H1 (cell line): ENCODE data around the gene SH3RF2. TPM values are rescaled to one million over a fixed set of nuclear protein-coding genes. Genes with fewer than 3 reads are reported as not detected.

ENCODE experiments used
- CTCF ChIA-PET: fragments of 300-600 bp; sonication (Branson Sonifier 250); formaldehyde crosslinking; loops from one replicate; lab custom pipeline; 2021; ENCODE audit not compliant: partially characterized antibody; lab: Charles Lee
- POLR2A ChIA-PET: fragments of 300-600 bp; sonication (Branson Sonifier 250); formaldehyde crosslinking; loops from one replicate; lab custom pipeline; 2021; ENCODE audit warnings: inconsistent platforms; ENCODE audit not compliant: partially characterized antibody; lab: Charles Lee
- DNase-seq, 2 experiments: peaks; one replicate each; pipeline versions ENCODE4 v3.0.0 to v3.0.0-alpha.2; 2010 to 2022; ENCODE audit warnings: low spot score in 2 of 2, low read depth in 1 of 2, mixed read lengths in 1 of 2
- FAIRE-seq: peaks from 2 replicates; lab custom pipeline; 2011; peaks lifted over from hg19 to GRCh38; lab: Jason Lieb, UNC
- H2AFZ ChIP-seq: 2 replicates; pipeline ENCODE4 v1.8.1; 2012; ENCODE audit warnings: low read length, inconsistent platforms
- H2AK5ac ChIP-seq: 2 replicates; pipeline ENCODE4 v1.6.1; 2013; ENCODE audit warnings: low read depth, low read length
- H2BK120ac ChIP-seq: replicated peaks from 2 replicates; pipeline ENCODE3; 2013; ENCODE audit warnings: low read depth, low read length, inconsistent platforms
- H2BK12ac ChIP-seq: 2 replicates; pipeline ENCODE4 v1.6.1; 2013; ENCODE audit warnings: low read depth, low read length
- H2BK15ac ChIP-seq: 2 replicates; pipeline ENCODE4 v1.6.1; 2013; ENCODE audit warnings: low read length
- H2BK20ac ChIP-seq: 2 replicates; pipeline ENCODE4 v1.6.1; 2013; ENCODE audit warnings: low read length
- H2BK5ac ChIP-seq: 2 replicates; pipeline ENCODE4 v1.6.1; 2013; ENCODE audit warnings: low read depth, low read length
- H3K14ac ChIP-seq: 2 replicates; pipeline ENCODE4 v1.6.1; 2013; ENCODE audit warnings: inconsistent platforms; ENCODE audit not compliant: insufficient read length
- H3K18ac ChIP-seq: 2 replicates; pipeline ENCODE4 v1.6.1; 2013; ENCODE audit warnings: low read length; ENCODE audit errors: extremely low read depth
- H3K23ac ChIP-seq: 2 replicates; pipeline ENCODE4 v1.6.1; 2013; ENCODE audit warnings: inconsistent platforms; ENCODE audit not compliant: insufficient read length
- H3K23me2 ChIP-seq: 2 replicates; pipeline ENCODE4 v1.6.1; 2013; ENCODE audit warnings: low read depth, low read length
- H3K27ac ChIP-seq: 2 replicates; pipeline ENCODE4 v1.6.1; 2011; ENCODE audit warnings: low read depth, low read length, inconsistent platforms
- H3K27me3 ChIP-seq, 4 experiments: replicated peaks in 1 of 4; 1 replicate in 1 of 4; 2 replicates in 3 of 4; pipeline versions ENCODE4 v1.6.1 to v1.8.1; 2011 to 2013; ENCODE audit warnings: low read length in 3 of 4, mild to moderate bottlenecking in 3 of 4, inconsistent platforms in 2 of 4, mixed read lengths in 2 of 4, moderate library complexity in 1 of 4; ENCODE audit not compliant: control insufficient read depth in 3 of 4, insufficient read depth in 3 of 4; ENCODE audit errors: extremely low read depth in 1 of 4
- H3K36me3 ChIP-seq, 4 experiments: 2 replicates each; pipeline versions ENCODE4 v1.6.1 to v1.8.1; 2011 to 2013; ENCODE audit warnings: mild to moderate bottlenecking in 4 of 4, low read length in 3 of 4, moderate library complexity in 2 of 4, control low read depth in 1 of 4, inconsistent platforms in 1 of 4; ENCODE audit not compliant: insufficient read depth in 4 of 4, control insufficient read depth in 2 of 4
- H3K4ac ChIP-seq: replicated peaks from 2 replicates; pipeline ENCODE3; 2013; ENCODE audit warnings: low read length, low read depth, mixed read lengths, inconsistent platforms; ENCODE audit not compliant: insufficient read length
- H3K4me1 ChIP-seq, 4 experiments: replicated peaks in 1 of 4; 1 replicate in 1 of 4; 2 replicates in 3 of 4; pipeline versions ENCODE4 v1.6.1 to v1.8.1; 2011 to 2013; ENCODE audit warnings: low read length in 3 of 4, inconsistent platforms in 2 of 4, mixed read lengths in 1 of 4; ENCODE audit not compliant: insufficient read depth in 4 of 4, control insufficient read depth in 3 of 4
- H3K4me2 ChIP-seq, 2 experiments: 2 replicates each; pipeline versions ENCODE4 v1.6.1 to v1.8.1; 2011 to 2013; ENCODE audit warnings: low read depth in 2 of 2, low read length in 2 of 2, control low read depth in 1 of 2, inconsistent platforms in 1 of 2, mild to moderate bottlenecking in 1 of 2; ENCODE audit not compliant: insufficient read depth in 1 of 2
- H3K4me3 ChIP-seq, 4 experiments: fragments of 200-600, 300-600 bp in 1 of 4; sonication (generic), shearing (Covaris generic), sonication (Bioruptor Twin) in 1 of 4; 2 replicates each; pipeline versions ENCODE4 v1.5.1 to v1.8.1; 2011 to 2016; ENCODE audit warnings: low read length in 4 of 4, low read depth in 3 of 4, control low read depth in 2 of 4, inconsistent platforms in 2 of 4, mild to moderate bottlenecking in 2 of 4, mixed read lengths in 1 of 4, moderate library complexity in 1 of 4; ENCODE audit not compliant: insufficient read depth in 2 of 4; ENCODE audit errors: extremely low read depth in 1 of 4
- H3K56ac ChIP-seq: replicated peaks from 2 replicates; pipeline ENCODE3; 2013; ENCODE audit warnings: low read depth, mild to moderate bottlenecking, mixed read lengths, low read length, inconsistent platforms; ENCODE audit not compliant: insufficient read length
- H3K79me1 ChIP-seq: 2 replicates; pipeline ENCODE4 v1.6.1; 2013; ENCODE audit warnings: low read depth, low read length, control low read depth
- H3K79me2 ChIP-seq, 2 experiments: 2 replicates each; pipeline versions ENCODE4 v1.6.1 to v1.8.1; 2012 to 2013; ENCODE audit warnings: low read length in 2 of 2, mild to moderate bottlenecking in 2 of 2, inconsistent platforms in 1 of 2; ENCODE audit not compliant: insufficient read depth in 2 of 2, control insufficient read depth in 1 of 2
- H3K9ac ChIP-seq, 4 experiments: replicated peaks in 1 of 4; 1 replicate in 1 of 4; 2 replicates in 3 of 4; pipeline versions ENCODE4 v1.6.1 to v1.8.1; 2011 to 2013; ENCODE audit warnings: low read depth in 3 of 4, low read length in 3 of 4, control low read depth in 2 of 4, mild to moderate bottlenecking in 2 of 4, moderate library complexity in 2 of 4, inconsistent platforms in 1 of 4; ENCODE audit errors: extremely low read depth in 1 of 4
- H3K9me3 ChIP-seq, 2 experiments: 2 replicates each; pipeline versions ENCODE4 v1.6.1 to v1.8.1; 2012 to 2013; ENCODE audit warnings: mild to moderate bottlenecking in 2 of 2, moderate library complexity in 2 of 2, control low read depth in 1 of 2, inconsistent platforms in 1 of 2, low read depth in 1 of 2, low read length in 1 of 2, mixed read lengths in 1 of 2; ENCODE audit not compliant: insufficient read depth in 2 of 2
- H4K20me1 ChIP-seq, 2 experiments: replicated peaks in 1 of 2; 2 replicates each; pipeline versions ENCODE3 to v1.8.1; 2011 to 2013; ENCODE audit warnings: inconsistent platforms in 2 of 2, low read length in 2 of 2, mild to moderate bottlenecking in 1 of 2; ENCODE audit not compliant: insufficient read depth in 2 of 2, control insufficient read depth in 1 of 2
- H4K5ac ChIP-seq: 2 replicates; pipeline ENCODE4 v1.6.1; 2013; ENCODE audit warnings: low read length, low read depth, mixed read lengths, inconsistent platforms; ENCODE audit not compliant: insufficient read length
- H4K8ac ChIP-seq: 2 replicates; pipeline ENCODE4 v1.8.0; 2013; ENCODE audit warnings: mild to moderate bottlenecking, moderate library complexity, low read length, inconsistent platforms; ENCODE audit not compliant: insufficient read depth; ENCODE audit errors: extremely low read depth
- H4K91ac ChIP-seq: replicated peaks from 2 replicates; pipeline ENCODE3; 2013; ENCODE audit warnings: low read length, mixed read lengths, inconsistent platforms; ENCODE audit not compliant: insufficient read length
- ASH2L ChIP-seq: fragments of 200-600, 300-600 bp; sonication (generic); IDR thresholded peaks from one replicate; pipeline ENCODE4 v1.7.1; 2017; ENCODE audit warnings: low read length
- CTBP2 ChIP-seq: IDR thresholded peaks from 2 replicates; pipeline ENCODE4 v1.7.0; 2011; ENCODE audit warnings: borderline replicate concordance, mild to moderate bottlenecking, moderate library complexity, mixed read lengths, low read length; ENCODE audit not compliant: insufficient read depth, insufficient read length
- EP300 ChIP-seq, 2 experiments: IDR thresholded peaks; 1 replicate in 1 of 2; 2 replicates in 1 of 2; pipeline ENCODE4 v1.6.1; 2011 to 2012; ENCODE audit warnings: low read depth in 2 of 2, low read length in 2 of 2, mild to moderate bottlenecking in 2 of 2, borderline replicate concordance in 1 of 2, inconsistent platforms in 1 of 2, moderate library complexity in 1 of 2
- KDM4A ChIP-seq: IDR thresholded peaks from one replicate; pipeline ENCODE4 v1.7.1; 2012; ENCODE audit warnings: low read depth, mild to moderate bottlenecking, moderate library complexity, low read length, inconsistent platforms; ENCODE audit not compliant: severe bottlenecking
- KDM5A ChIP-seq: fragments of 200-600 bp; IDR thresholded peaks from 2 replicates; pipeline ENCODE4 v1.7.1; 2012; ENCODE audit warnings: mild to moderate bottlenecking, low read length, inconsistent platforms, mixed read lengths
- POLR2AphosphoS5 ChIP-seq: IDR thresholded peaks from 2 replicates; pipeline ENCODE4 v1.6.1; 2011; ENCODE audit warnings: low read depth, low read length
- RAD21 ChIP-seq, 2 experiments: IDR thresholded peaks in 1 of 2; conservative IDR thresholded peaks in 1 of 2; 2 replicates each; pipeline ENCODE4 v1.6.1; 2011; ENCODE audit warnings: low read depth in 2 of 2, low read length in 2 of 2, improper control_type of control experiment in 1 of 2, inconsistent platforms in 1 of 2, mild to moderate bottlenecking in 1 of 2, moderate library complexity in 1 of 2
- RBBP5 ChIP-seq: IDR thresholded peaks from 2 replicates; pipeline ENCODE4 v1.7.1; 2012; ENCODE audit warnings: low read depth, mild to moderate bottlenecking, inconsistent platforms, low read length, moderate library complexity, borderline replicate concordance
- RFX5 ChIP-seq: IDR thresholded peaks from 2 replicates; pipeline ENCODE4 v1.6.1; 2011; ENCODE audit warnings: low read depth, low read length, improper control_type of control experiment, borderline replicate concordance
- SIRT6 ChIP-seq: IDR thresholded peaks from one replicate; pipeline ENCODE4 v1.7.1; 2012; ENCODE audit warnings: low read length, inconsistent platforms
- SP4 ChIP-seq: IDR thresholded peaks from 2 replicates; pipeline ENCODE4 v1.6.1; 2012; ENCODE audit warnings: low read length, inconsistent platforms
- SRF ChIP-seq: IDR thresholded peaks from 2 replicates; pipeline ENCODE4 v1.6.1; 2011; ENCODE audit warnings: mild to moderate bottlenecking, low read depth, low read length, moderate library complexity
- TAF7 ChIP-seq: optimal IDR thresholded peaks from 2 replicates; pipeline ENCODE3; 2011; ENCODE audit warnings: low read depth, mild to moderate bottlenecking, inconsistent platforms, low read length, moderate library complexity, borderline replicate concordance
- WGBS, 2 experiments: shearing (Covaris generic) in 1 of 2; methylation state at CpG; one replicate each; pipeline versions ENCODE4 v1.1.6 to v1.1.7; 2013 to 2015; ENCODE audit warnings: low lambda C conversion rate in 2 of 2, mixed read lengths in 2 of 2, inconsistent platforms in 1 of 2, low coverage in 1 of 2, missing lambda C conversion rate in 1 of 2; ENCODE audit not compliant: insufficient replicate concordance in 2 of 2, insufficient coverage in 1 of 2, insufficient read length in 1 of 2; ENCODE audit errors: extremely low coverage in 1 of 2, missing lambda C conversion rate in 1 of 2; 5-methylcytosine and 5-hydroxymethylcytosine counted together
- polyA plus RNA-seq, 7 experiments: library from polyadenylated mRNA; depleted of rRNA in 3 of 7; stranded (reverse) in 5 of 7; unstranded in 2 of 7; fragments of >200 nt in 5 of 7; fragments of 200-250 nt in 2 of 7; gene quantifications; 1 replicate in 5 of 7; 2 replicates in 1 of 7; 4 replicates in 1 of 7; pipeline versions ENCODE4 v1.2.1 to v1.2.3, GENCODE V29; 2011 to 2013; ENCODE audit warnings: missing spikeins in 2 of 7, mixed read lengths in 2 of 7
- total RNA-seq: library from RNA; stranded (reverse); fragmentation: NEBNext Ultra II Directional; extraction: Animal tissue kit (Norgen Biotek cat#: 25700); gene quantifications from 2 replicates; pipeline ENCODE4 v1.2.1, GENCODE V29; 2021
- TF ChIP-seq, protein P1 (sequence below): IDR thresholded peaks from 2 replicates; pipeline ENCODE4 v1.6.1; 2012; ENCODE audit warnings: inconsistent platforms

SH3RF2 gene
- total and polyA plus RNA-seq, 2 of the 8 experiments (the other 6 are each of a cell fraction or from before 2014, with no cell fraction given), result 0.80 to 0.95 TPM

DNA sequence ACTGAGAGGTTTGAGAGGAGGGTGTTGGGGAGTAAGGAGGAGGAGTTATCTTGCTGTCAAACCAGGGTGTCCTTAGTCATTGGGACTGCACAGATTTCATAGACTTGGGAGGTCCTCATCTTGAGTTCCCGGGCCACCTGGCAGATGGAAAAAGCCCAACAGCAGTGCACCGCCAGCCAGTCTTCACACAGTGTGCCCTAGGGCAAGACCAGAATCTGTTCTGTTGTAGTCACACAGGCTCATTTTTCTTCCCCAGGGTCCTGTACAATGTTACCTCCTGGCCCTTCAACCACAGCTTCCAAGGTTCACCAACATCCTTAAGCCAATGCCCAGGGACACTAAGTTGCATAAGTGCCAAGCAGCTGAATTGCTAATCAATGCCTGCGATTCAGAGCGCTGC lies 148.0 kb downstream of the SH3RF2 start:
- Histone ChIP-seq H3K27me3 (no peaks in the 10 kb centered on the region), H2AFZ (no peak overlapping the region), H3K4me3 (no peak overlapping the region), H3K79me1 (no peaks in the 10 kb centered on the region), H3K4me2 (no peak overlapping the region), H4K20me1 (no peaks in the 10 kb centered on the region), H4K8ac (no peak overlapping the region), H3K56ac (no peak overlapping the region), H2AK5ac (no peak overlapping the region), H3K23me2 (no peaks in the 10 kb centered on the region), H3K4me1 (peaks cover 0 to 6% (median 3%) of the 10 kb centered on the region in 4 experiments; a peak in 3 of 7 replicates), H2BK120ac (no peak overlapping the region), H3K79me2 (no peaks in the 10 kb centered on the region), H2BK15ac (no peak overlapping the region), H3K23ac (no peak overlapping the region), H3K14ac (no peak overlapping the region), H3K4ac (no peak overlapping the region), H3K9ac (no peak overlapping the region), H3K27ac (no peak overlapping the region), H4K5ac (no peak overlapping the region), H3K18ac (no peak overlapping the region), H3K9me3 (no peaks in the 10 kb centered on the region), H2BK12ac (no peak overlapping the region), H2BK5ac (no peak overlapping the region), H2BK20ac (no peak overlapping the region), H4K91ac (no peak overlapping the region), H3K36me3 (no peaks in the 10 kb centered on the region)
- POLR2A ChIA-PET, result no interaction called here
- DNase-seq (no peak), FAIRE-seq (no peak)
- WGBS, 2 experiments, result 98% methylated on average over 4 of the region's 4 CpGs; no CpG with 5 or more reads in 1 of the 2 experiments
- CTCF ChIA-PET, result interaction anchor here (0.8 to 1.2 kb wide), 3 partner anchors 12 to 46 kb away, joined by 3 to 4 read pairs (median 3); no protein-coding TSS in a partner anchor
- no peak for TF ChIP-seq CTBP2
- TF ChIP-seq RAD21 (IDR thresholded peaks at IDR 0.05 in 1 of 2, conservative IDR thresholded peaks at IDR 0.05 in 1 of 2; ENCODE audit: low read depth in 2 of 2, low read length in 2 of 2), result no peak
- TF ChIP-seq SP4, result no peak
- TF ChIP-seq KDM5A, result no peak
- TF ChIP-seq RBBP5, result no peak
- no peak for TF ChIP-seq EP300 (IDR thresholded peaks at IDR 0.05; ENCODE audit: borderline replicate concordance in 1 of 2, low read depth in 2 of 2, low read length in 2 of 2)
- no peak for TF ChIP-seq POLR2AphosphoS5
- TF ChIP-seq RFX5, result no peak
- no peak for TF ChIP-seq SRF
- TF ChIP-seq KDM4A, result no peak
- TF ChIP-seq, protein P1, sequence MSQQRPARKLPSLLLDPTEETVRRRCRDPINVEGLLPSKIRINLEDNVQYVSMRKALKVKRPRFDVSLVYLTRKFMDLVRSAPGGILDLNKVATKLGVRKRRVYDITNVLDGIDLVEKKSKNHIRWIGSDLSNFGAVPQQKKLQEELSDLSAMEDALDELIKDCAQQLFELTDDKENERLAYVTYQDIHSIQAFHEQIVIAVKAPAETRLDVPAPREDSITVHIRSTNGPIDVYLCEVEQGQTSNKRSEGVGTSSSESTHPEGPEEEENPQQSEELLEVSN, result no peak
- TF ChIP-seq ASH2L, result no peak
- no peak for TF ChIP-seq SIRT6
- no peak for TF ChIP-seq TAF7
